Activated CD4-positive, alpha-beta T cell treated with anti-CD3 and anti-CD28 coated beads, Interleukin-2, amount 50 U/mL, for 24 hours (primary cell): ENCODE measurements around the gene TBL1XR1.
"Not testable (repeated sequence)": the region's sequence is repeated elsewhere in the genome, so short reads cannot be mapped to it uniquely, and the experiment has no call there.

Experiments used
- DNase-seq, 2 donors: peaks; one replicate each; pipeline ENCODE4 v3.0.0-alpha.2; 2020; ENCODE audit warnings: low read depth in 1 of 2, low spot score in 1 of 2

Gene TBL1XR1

DNA sequence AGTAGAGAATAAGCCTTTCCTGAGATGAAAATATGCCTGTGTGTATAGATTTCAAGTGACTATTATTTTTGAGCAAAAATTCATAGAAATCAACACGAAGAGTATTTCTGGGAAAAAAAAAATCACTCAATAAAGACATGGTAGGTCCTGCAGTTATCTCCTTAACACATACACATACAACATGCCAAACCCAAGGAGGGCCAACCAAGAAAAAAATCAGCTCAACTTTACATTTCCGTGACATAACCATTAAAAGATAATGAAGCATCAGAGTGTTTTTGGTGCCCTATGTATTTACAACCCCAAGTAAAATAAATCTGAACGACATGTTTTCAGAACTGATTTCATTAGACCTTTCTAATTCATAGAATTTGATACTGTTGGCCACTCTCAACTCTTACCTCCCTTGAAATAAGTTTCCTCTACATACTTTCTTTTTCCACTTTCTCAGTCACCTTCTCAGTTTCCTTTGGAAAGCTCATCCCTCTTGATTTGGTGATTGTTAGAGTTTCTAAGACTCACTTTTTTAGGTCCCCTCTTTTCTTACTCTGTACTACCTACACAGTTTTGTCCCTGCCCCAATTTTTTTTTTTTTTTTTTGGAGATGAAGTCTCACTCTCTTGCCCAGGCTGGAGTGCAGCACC lies 162.3 kb downstream of the TBL1XR1 start:
- DNase-seq = no peak

DNA sequence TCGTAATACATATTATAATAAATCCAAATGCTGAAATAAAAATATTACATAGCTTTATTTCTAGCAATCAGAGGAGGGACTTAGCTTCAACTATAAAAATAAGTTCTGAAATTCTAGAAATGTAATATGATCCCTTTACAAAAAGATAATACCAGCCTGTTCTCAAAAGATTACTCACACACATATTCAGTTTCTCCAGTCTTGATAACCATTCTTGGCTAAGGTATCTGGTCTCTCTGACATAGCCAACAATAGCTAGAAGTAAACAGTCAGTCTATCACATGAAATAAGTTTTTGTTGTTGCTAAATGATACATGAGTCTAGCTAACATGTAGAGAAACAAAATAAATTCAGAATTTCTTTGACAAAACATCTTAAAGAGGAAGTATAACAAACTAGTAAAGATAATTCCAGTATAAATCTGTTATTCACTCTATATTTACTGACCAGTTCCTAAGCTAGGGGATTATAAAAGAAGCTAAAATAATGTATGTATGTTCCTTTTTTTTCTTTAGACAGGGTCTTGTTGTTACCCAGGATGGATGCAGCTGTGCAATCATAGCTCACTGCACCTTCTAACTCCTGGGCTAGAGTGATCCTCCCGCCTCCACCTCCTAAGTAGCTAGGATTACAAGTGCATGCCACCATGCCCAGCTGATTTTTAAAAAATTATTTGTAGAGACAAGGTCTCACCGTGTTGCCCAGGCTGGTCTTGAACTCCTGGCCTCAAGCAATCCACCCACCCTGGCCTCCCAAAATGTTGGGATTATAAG lies 170.6 kb downstream of the TBL1XR1 start:
- DNase-seq = no peak

DNA sequence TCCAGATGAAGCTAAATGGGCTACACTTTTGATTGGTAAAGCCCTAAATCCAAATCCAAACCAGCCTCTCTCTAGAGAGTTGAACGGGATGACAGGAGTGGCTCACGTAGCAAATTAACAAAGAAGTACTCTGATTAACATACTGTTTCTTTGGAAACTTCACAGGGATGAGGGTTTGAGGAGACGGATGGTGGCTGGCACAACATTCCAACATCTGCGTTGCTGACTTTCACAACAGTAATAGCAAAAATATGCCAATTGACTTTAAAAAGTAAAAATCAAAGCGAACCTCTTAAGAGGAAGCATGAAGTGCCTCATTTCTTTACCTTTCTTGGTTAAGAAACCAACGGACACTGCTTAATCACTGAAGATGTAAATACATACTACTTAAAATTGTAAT lies 181.4 kb downstream of the TBL1XR1 start:
- no peak for DNase-seq

DNA sequence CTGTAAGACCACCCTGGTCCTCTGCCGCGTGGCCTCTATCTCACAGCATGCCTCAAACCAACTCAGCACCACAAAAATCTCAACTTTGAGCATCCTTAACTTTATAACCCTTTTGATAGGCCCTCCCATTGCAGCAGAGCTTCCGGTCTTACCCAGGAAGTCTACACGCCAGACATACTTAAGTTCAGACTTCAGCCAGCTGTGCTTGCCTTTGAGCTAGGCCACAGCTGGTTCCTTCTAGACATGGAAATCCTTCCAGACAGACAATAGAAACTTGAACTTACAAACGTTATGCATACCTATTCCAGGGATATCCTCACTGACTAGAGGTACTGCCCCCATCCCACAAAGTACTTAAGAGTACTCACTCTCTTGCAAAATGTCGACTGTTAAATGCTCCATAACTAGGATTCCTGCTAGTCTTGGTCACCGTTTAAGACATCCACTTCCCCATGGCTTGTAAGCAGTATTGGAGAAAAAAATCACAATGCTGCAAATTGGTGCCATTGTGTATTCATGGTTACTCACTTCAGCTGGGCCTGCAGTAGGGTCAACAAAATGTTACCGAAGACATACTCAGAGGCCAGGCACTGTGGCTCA lies 183.5 kb downstream of the TBL1XR1 start:
- no peak for DNase-seq

GRCh38 chr3:177005718-177006405 lies 191.4 kb downstream of the TBL1XR1 start:
- no peak for DNase-seq

DNA sequence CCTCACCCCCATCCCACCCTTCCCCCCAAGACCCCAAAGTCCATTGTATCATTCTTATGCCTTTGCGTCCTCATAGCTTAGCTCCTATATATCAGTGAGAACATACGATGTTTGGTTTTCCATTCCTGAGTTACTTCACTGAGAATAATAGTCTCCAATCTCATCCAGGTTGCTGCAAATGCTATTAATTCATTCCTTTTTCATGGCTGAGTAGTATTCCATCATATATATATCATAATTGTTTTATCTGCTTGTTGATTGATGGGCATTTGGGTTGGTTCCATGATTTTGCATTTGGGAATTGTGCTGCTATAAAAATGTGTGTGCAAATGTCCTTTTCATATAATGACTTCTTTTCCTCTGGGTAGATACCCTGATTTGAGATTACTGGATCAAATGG lies 197.1 kb downstream of the TBL1XR1 start:
- DNase-seq = not testable (repeated sequence)

DNA sequence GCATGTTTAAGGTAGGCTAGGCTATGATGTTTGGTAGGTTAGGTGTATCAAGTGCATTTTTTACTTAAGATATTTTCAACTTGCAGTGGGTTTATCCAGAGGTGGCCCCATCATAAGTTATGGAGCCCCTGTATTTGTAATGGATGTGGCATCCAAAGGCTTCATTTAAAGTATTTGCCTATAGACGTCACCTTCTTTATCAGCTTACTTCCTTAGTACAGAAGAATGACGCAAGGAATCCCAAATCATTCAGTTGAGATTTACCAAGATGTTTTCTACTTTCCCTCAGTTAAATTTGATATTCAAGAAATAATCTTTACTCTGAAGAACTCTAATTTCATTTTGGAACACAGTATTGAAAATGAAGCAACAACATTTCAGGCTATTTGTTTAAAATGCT lies 201.3 kb downstream of the TBL1XR1 start:
- DNase-seq = no peak

- DNase-seq = no peak
Measured at GRCh38 chr3:176994891-176995781, 202.1 kb downstream of the TBL1XR1 start.

DNA sequence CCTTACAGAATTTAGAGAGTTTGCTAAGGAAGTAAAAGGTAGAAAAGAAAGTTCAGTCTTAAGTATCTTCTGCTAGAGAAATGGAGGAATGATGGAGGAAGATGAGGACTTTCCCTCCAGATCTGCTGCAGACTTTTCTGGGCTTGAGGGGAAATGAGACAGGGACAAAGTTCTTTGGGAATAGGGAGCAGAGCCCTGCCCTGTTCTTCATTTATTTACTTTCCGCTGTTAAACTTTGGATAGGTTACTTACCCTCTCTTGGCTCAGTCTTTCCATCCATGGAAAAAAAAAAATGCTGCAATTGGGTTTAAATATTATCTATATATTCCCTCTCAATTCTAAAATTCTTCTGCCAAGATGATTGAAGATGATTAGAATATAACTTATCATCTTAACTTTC lies 202.9 kb downstream of the TBL1XR1 start:
- no peak for DNase-seq

DNA sequence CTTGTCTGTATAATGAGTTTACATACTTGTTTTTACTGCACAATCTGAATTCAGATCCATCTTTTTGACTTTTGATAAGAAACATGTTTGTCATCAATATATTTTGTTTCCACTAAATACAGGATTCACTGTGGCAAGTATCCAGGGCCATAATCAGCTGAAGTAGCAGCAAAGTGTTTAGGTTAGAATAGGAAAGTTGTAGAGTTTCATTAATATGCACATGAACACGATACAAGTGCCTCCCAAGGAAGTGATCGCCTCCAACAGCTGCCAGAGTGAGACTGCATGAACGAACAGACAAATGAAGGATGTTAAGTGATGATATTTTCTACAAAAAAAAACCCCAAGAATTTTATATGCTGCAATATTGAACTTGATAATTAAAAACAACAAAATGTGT lies 204.3 kb downstream of the TBL1XR1 start:
- no peak for DNase-seq

GRCh38 chr3:176992565-176992964 lies 204.7 kb downstream of the TBL1XR1 start:
- no peak for DNase-seq

DNA sequence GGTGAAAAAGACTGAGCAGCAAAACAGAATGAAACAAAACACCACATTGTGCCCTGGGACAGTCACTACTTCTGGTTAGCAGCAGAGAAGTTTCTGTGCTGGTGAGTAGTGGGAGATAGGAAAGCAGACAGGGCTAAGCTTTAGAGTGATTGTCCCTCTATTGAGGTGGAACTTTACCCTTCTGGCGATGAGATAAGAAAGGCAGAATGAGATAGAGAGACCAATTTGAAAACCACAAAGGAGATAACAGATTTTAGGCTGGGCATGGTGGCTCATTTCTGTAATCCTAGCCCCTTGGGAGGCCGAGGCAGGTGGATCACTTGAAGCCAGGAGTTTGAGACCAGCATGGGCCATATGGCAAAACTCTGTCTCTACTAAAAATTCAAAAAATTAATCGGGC lies 208.5 kb downstream of the TBL1XR1 start:
- DNase-seq = no peak

DNA sequence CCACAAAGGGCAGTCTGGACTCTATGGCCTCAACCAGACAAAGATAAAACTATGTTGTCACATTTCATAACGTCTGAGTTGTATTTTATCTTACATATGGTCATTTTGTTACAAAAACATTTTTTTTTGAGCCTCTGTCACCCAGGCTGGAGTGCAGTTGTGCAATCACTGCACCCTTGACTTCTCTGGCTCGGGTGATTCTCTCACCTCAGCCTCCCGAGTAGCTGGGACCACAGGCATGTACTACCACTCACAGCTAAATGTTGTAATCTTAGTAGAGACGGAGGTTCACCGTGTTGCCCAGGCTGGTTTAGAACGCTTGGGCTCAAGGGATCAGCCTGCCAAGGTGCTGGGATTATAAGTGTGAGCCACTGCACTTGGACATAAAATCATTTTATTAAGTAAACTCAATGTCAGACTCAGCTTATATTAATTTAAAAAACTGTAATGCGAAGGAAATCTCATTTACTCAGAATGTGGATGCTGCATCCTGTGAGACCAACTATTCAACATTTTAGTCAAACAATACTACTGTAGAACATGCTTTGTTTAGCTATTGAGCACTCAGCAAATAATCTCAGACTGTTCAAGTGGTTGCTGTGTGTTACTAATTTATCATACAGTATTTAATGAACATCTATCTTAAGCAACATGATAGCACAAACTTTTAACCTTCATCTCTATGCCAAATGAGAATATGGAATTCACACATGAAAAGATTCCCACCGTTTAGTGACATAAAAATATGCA lies 209.2 kb downstream of the TBL1XR1 start:
- DNase-seq = no peak

GRCh38 chr3:176978441-176978840 lies 218.8 kb downstream of the TBL1XR1 start:
- no peak for DNase-seq

DNA sequence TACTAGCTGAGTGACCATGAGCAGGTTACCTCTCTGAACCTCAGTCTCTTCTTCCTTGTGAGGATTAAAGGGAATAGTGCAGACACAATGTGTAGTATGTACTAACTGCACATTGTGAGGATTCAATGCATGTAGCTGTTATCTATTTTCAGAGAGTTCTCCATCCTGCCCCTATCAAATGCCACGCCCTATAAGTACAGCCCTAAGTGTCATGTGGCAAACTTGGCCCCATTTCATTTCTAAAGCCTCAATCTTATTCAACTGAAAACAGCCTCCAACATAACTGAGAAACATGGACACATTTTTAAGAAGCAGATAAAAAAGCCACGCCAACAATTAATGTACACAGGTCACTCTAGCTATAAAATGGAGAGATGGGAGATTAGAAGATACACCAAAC lies 220.0 kb downstream of the TBL1XR1 start:
- no peak for DNase-seq

GRCh38 chr3:176976586-176976985 lies 220.7 kb downstream of the TBL1XR1 start:
- DNase-seq = no peak

GRCh38 chr3:176974279-176974678 lies 223.0 kb downstream of the TBL1XR1 start:
- no peak for DNase-seq

GRCh38 chr3:176971613-176972174 lies 225.6 kb downstream of the TBL1XR1 start:
- no peak for DNase-seq

GRCh38 chr3:176970770-176971169 lies 226.5 kb downstream of the TBL1XR1 start:
- DNase-seq = no peak

- no peak for DNase-seq
Measured at GRCh38 chr3:176969506-176969905, 227.8 kb downstream of the TBL1XR1 start.
